T-helper 2 cell treated with Interferon-gamma antibody and Interleukin-4, amounts not matched to agents 100 ng/mL and 5 ng/mL, for 36 hours (primary cell): ENCODE measurements around the gene TEDC1. TPM values are rescaled to one million over a fixed set of nuclear protein-coding genes. Genes with fewer than 3 reads are reported as not detected.

Experiments
- intact Hi-C: fragments of 100-400 bp; cut with micrococcal nuclease; formaldehyde crosslinking; loops from one replicate; pipeline ENCODE4 v1.15.1; 2023
- total RNA-seq: library from RNA; stranded (reverse); gene quantifications from 2 replicates; pipeline ENCODE4 v1.2.3, GENCODE V29; 2022

Gene TEDC1
- total RNA-seq, 1 donor from 2014 or later = 43.1 TPM

DNA sequence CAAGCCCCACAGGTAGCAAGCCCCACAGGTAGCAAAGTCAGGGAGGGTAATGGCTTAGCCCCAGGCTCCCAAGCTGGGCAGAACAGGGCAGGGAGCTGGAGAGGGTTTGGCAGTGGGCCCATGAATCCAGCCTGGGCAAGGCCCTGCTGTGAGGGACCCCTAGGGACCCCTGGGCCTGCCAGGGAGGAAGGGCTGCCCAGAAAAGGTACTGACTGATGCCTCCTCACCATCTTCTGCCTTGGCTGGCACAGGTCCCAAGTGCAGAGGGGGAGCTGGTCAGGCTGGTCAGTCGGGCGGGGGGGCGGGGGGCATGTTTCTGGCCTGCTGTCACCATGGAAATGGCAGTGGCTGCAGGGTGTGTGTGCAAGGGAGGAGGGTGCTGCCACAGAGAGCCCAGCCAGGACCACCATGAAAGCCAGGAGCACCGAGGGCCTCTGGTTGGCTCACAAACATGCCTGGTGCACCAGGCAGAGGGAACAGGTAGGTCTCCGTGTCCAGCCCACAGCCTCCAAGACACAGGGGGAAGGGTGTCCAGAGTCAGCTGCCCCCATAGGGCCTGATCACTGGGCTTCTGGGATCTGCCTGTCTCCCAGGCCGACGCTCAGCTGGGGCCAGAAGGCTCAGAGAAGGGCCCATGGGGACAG, 17.9 kb upstream of the TEDC1 start:
- intact Hi-C loops = no loop called here

DNA sequence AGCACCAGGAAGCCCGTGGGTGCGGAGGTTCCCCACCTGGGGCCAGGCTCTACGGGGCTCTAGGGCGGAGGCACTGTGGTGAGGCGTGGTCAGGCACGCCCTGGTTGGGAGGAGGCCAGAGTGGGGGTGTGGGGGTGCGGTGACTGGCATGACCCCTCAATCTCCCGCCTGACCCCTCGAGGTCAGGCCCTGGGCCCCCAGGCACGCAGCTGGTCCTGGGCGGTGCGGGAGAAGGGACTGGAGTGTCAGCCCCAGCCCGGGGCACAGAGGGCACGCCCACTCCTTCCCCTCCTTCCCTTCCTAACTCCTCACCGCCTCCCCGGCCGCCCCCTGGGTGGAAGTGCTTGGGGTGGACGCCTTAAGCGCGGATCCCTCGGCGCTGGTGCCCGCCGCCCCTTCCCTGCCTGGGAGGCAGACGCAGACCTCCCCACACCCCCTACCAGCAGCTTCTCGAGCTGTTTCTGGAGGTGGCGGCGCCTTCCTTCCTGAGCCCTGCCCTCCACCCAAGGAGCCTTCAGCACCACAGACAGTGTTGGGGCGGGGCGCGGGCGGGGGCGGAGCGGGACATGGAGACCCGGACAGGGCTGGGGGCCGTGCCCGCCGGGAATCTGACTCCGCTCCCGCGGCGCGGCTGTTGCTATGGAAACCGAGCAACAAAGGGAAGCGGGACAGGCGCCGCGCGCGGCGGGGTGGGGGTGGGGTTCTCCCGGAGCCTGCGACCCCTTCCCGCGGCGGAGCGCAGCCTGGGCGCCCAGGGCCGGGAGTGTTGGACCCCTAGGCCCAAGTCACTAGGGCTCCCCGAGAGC, 17.2 kb upstream of the TEDC1 start:
- intact Hi-C loops = loop anchor here (2.0 kb wide), 1 partner anchor 17 kb away; the partner anchor contains the start of gene TEDC1

DNA sequence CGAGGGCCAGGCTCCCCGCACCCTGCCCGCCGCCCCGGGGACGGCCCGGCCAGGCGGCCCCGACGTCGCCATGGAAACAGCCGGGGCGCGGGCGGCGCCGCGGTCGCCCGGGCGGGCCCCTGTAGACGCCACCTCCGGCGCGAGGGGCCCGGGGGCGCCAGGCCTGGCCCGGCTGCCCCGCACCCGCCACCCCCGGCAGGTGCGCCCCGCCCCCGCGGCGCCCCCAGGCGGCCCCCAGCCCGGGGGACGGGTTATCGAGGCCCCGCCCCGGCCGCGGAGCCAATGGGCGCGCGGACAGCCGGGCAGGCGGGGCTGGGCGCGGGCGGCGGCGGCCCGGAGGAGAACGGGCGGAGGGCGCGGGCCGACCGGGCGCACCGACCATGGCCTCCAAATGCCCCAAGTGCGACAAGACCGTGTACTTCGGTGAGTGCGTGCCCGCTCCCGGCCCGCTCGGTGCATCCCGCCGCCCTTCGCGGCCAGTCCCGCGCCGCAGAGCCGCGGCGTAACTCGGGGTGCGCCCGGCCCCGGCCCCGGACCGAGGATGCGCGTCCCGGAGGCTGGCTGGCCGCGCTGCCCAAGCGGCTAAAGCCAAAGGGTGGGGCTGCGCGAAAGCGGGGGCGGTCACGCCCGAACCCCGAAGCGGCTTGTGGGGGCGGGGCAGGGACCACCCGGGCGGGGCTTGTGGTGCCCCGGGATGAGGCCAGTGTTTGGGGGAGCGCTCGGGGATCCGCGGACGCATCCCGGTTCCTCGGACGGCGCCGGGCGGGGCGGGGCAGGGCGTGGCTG, 16.4 kb upstream of the TEDC1 start, which contains the start of gene CRIP2:
Gene CRIP2, plus strand, starts transcription at position 339 of the 786 bp plus-strand sequence. Its CDS starts 42 bp downstream, at position 381.
- intact Hi-C loops = loop anchor here (2.0 kb wide), 1 partner anchor 16 kb away; the partner anchor contains the start of gene TEDC1

DNA sequence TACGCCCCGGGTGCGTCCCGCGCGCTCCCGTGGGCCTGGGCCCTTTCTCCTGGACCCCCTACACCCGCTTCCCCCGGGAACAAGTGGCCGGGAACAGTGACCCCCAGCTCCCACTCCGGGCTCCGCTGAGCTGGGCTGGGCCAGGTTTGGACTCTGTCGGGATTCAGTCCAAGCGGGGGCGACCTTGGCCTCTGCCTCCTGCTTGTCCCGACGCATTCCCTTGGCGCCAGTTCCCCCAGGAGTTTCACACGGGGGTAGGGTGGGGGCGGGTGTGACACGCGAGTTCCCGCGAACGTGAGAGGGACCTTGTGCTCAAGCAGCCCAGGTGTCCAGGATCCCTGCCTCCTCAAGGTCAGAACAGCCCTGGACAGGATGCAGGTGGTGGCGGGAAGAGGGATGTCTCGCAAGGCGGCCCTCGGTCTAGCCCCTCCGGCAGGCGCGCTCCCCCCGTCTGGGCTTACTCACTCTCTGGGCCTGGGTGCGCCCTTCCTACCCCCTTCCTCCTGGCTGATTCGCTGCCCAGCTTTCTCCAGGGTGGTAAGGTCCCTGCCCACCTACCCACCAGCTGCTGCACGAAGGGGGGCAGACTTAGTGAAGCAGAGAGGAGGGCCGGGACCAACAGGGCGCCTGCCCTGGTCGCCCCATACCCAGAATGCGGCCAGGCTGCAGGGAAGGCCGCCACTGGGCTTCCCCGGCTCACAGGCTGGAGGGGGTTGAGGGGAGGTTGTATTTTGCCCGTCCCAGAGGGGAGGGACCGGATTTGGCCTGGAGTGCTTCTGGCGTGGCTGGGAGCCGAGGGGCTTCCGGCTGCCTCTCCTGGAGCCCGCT, 15.6 kb upstream of the TEDC1 start:
- intact Hi-C loops = loop anchor here (2.0 kb wide), 1 partner anchor 15 kb away; the partner anchor contains the start of gene TEDC1

DNA sequence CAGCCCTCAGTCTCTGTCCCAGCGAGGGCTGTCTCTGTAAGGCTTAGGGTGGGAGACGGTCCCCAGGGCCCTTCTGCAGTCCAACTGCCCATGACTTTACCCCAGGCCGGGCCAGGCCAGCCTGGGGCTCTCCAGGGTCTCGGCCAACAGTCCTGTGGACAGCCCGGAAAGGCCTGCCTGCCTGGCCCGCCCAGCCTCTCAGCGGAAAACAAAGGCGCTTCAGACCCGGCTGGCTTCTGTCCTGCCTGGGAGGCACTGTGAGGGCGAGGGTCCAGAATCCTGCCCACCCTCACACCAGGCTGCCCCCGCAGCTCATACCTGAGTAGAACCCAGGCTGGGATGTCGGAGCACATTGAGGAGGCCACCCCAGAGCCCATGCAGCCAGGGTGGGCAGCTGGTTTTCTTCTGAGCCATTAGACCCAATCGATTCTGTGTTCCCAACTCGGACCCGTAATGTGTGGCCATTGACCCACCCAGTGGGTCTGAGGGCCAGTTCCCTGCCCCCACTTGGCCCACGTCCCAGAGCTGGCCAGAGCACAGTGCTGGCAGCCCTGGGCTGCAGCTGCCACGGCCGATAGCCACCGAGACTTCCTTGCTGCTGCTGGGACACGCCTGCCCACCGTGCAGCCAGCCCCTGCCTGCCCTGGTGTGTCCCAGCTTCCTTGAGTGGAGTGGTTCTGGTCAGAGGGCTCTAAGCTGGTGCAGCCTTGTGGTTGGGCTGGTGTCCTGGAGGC, 14.8 kb upstream of the TEDC1 start:
- intact Hi-C loops = no loop called here

DNA sequence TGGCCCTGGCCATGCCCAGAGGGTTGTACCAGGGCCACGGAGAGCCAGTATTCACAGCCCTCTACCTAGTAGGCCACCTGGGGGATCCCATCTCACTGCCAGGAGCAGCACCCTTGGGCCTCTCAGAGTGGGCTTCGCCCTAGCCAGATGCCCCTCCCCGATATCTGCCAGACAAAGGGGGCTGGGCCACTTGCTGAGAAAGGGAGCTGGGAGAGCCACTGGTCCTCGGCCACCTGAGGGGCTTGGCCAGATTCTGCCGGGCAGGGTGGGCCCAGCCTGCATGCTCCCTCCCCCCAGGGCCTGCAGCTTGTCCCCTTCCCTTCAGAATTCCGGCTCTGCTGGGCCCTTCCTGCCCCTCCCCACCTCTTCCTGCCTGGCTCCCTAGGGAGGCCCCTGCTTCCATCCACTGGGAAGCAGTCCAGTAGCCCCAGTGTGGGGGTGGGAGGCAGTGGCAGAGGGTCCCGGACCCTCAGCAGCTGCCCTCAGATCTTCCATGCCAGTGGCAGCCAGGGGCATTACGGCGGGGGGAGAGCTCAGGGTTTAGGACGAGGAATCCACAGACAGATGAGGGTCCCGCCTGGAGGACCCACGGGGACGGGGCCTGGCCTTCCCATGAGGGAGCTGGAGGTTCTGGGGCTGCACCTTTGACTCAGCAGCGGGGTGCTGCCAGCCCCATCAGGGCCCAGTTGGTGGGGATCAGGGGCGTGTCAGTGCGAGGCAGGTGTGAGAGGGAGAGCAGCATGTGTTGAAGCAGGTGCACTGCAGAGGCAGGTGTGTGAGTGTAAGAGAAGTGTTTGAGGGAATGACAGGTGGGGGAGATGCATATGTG, 14.0 kb upstream of the TEDC1 start:
- intact Hi-C loops = no loop called here

DNA sequence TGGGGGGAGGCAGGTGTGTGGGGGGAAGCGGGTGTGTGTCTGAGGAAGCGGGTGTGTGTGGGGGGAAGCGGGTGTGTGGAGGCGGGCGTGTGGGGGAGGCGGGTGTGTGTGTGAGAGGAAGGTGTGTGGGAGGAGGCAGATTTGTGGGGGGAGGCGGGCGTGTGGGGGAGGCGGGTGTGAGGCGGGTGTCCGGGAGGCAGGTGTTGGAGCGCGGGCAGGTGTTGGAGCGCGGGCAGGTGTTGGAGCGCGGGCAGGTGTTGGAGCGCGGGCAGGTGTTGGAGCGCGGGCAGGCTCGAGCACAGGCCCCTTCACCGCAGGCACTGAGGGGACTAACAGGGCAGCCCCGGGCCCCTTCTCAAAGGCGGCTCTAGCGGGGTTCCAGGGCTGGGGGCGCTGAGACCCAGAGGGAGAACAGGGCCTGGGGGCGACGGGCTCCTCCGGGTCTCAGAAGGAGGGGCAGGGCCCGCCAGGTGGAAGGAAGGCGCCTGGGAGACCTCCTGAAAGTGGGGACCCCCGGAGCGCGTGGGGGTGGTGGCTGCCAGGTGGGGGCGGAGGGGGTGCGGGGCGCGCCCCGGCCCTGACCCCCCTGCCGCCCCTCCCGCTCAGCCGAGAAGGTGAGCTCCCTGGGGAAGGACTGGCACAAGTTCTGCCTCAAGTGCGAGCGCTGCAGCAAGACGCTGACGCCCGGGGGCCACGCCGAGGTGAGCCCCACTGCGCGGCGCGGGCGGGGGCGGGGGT, 13.2 kb upstream of the TEDC1 start:
- intact Hi-C loops = no loop called here

DNA sequence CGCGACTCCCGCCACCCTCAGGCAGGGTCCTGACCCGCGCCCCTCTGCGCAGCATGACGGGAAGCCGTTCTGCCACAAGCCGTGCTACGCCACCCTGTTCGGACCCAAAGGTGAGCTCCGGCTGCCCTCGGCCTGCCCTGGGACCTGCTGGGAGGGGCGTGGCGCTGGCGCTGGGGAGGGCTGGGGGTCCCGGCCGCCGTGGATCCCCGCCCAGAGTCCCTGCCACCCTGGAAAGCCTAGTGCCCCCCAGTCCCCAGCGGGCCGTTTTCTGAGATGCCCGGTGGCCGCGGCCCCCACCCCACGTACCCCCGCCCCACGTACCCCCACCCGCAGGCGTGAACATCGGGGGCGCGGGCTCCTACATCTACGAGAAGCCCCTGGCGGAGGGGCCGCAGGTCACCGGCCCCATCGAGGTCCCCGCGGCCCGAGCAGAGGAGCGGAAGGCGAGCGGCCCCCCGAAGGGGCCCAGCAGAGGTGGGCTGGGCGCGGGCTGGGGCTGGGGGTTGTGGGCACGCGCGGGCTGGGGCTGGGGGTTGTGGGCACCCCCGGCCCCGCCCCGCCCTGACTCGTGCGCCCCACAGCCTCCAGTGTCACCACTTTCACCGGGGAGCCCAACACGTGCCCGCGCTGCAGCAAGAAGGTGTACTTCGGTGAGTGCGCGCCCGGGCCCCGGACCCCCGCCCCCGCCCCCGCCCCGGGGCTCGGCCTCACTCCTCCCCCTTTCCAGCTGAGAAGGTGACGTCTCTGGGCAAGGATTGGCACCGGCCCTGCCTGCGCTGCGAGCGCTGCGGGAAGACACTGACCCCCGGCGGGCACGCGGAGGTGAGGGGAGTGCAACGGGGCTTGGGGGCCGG, 12.4 kb upstream of the TEDC1 start:
- intact Hi-C loops = no loop called here

DNA sequence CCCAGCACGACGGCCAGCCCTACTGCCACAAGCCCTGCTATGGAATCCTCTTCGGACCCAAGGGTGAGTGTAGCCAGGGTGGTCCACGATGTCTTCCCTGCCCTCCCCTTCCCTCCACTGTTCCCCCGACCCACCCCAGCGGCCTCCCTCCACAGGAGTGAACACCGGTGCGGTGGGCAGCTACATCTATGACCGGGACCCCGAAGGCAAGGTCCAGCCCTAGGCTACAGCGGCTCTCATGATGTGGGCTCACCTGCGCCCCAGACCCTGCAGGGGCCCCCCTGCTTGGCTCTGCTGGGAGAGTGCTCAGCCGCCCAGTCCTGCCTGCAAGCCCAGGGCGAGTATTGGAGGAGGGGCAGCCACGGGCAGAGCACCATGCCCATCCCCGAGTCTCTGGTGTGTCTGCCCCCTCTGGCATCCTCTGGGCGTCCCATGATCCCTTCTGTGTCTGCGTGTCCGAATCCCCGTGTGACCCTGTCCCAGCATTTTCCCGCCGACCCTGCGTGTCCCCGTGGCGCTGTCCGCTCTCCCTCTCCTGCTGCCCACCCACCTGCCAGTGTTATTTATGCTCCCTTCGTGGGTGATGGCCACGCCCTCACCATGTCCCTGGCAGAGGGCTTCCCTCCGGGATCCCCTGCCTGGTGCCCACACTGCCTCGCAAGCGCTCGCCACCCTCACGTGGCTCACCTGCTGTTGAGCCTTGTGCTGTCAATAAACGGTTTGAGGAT, 11.5 kb upstream of the TEDC1 start:
- intact Hi-C loops = loop anchor here (10.0 kb wide), 1 partner anchor 415 kb away; the partner anchor contains the start of gene GPR132

DNA sequence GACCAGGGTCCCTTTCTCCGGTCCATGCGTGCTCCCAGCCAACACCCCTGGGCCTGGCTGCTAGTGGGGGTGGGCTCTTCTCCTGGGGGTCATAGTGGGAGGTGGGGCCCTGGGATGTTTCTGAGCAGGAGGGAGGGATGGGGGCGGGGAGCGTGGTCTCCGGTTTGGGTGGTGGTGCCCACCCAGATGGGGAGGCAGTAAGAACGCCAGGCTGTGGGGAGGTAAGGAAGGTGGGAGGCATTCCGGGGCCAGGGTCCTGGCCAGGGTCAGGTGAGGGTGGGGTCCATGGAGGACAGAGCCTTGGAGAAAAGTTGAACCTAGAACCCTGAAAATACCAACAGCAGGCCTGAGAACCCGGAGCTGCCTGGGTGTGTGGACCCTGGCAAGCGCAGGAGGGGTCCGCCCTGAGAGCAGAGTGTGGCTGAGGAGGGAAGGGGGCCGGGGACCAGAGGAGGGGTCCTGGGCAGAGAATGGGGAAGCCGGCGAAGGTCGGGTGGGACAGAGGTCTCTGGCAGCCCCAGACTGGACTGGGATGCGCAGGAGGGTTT, 10.8 kb upstream of the TEDC1 start:
- intact Hi-C loops = loop anchor here (10.0 kb wide), 1 partner anchor 415 kb away; the partner anchor contains the start of gene GPR132

DNA sequence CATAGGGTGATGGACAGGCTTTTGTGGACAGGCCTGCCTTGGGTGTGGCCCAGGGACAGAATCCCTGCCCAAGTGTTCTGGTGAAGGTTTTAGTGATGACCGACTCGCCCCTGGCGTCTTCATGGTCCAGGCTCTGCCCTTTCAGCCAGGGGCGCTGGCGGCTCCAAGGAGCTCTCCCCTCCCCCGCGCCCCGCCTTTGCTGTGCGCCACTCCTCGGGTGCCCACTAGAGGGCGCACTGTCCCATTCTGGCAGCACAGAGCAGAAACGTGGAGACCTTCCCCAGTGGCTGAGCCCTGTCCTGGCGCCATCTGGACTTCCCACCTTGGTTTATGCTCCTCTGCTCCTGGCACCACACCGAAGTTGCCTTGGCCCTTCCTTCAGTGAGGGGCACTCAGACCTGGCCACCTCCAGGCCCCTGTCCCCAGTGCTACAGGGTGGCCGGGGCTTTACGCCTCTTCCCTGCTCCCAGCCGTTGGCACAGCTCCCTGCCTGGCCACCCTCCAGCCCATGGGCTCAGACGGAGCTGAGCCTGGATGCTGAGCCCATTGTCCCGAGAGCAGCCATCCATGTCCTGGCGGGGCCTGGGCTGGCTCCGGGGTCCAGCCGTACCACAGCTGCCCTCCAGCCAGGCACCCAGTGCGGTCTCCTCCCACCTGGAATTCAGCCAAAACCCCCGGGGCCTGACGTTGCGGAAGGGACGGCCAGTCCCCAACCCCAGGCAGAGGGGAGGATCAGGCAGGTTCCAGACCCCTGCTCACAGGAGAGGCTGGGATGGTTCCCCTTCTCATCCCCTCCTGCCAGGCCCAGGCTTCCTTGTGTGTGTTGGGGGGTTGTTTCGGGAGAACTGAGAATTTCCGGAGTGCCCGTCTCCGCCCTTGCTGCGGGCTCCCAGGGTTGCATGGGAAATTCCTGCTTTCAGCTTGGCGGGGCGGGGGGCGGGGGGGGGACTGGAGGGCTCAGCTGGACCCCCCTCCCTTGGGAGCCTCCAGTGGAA, 9.9 kb upstream of the TEDC1 start:
- intact Hi-C loops = loop anchor here (1.0 to 10.0 kb wide), 2 partner anchors 9 to 416 kb away; partner anchors contain the start of gene GPR132

DNA sequence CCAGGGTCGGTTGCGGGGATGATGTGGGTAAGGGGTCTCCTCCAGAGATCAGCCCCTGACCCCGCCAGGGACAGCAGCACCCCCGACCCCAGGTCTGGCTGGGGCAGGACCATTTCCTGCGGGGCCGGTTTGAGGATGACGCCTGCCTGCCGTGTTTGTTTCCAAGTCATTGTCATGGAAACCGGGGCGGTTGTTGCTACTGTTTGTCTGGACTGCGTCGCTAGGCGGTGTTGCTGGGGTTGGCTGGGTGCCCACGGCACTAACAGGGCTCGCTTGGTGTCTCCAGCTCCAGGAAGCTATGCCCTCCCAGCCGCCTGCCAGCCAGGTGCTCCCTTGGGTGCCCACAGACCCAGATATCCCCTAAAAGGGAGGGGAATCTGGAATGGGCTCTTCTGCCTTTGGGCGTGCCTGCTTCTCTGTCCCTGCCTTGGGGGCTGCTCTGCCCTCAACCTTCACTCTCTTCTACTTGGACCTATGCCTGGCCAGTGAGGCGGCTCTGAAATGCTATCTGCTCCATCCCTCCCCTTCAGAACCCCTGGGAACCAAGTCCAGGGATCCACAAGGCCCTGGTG, 9.1 kb upstream of the TEDC1 start:
- intact Hi-C loops = loop anchor here (1.0 to 10.0 kb wide), 2 partner anchors 8 to 417 kb away; partner anchors contain the start of gene GPR132

DNA sequence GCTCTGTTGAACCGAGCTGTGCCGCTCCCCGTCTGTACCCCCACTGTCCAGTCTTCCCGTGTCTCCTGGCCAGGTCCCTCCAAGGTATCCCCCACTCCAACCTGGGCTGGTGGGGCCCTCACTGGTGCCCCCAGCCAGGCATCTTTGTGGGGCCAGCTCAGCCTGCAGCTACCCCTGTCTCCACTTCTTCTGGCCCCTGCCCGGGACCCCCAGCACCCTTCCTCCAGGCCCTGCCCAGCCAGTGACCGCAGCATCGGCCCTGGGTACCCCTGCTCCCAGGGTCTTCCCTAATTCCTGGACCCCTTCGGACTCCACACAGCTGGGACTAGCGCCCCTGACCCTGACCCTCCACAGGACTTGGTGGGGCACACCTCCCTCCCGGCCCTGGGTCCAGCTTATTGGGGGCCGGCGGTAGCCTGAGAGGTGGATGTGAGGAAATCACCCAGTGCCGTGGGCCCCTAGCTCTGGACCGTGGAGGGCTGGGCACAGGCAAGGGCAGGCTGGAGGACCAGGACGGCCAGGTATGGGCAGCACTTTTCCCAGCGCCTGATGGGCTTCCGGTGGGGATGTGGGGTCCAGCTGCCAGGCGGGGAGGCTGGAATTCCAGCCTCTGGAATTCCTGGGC, 8.4 kb upstream of the TEDC1 start:
- intact Hi-C loops = loop anchor here (10.0 kb wide), 1 partner anchor 418 kb away; the partner anchor contains the start of gene GPR132
